Pancreas (tissue), 10 donors: ENCODE measurements around the gene POLK. TPM values are rescaled to one million over a fixed set of nuclear protein-coding genes. Genes with fewer than 3 reads are reported as not detected.
"Not testable (repeated sequence)": the region's sequence is repeated elsewhere in the genome, so short reads cannot be mapped to it uniquely, and the experiment has no call there.

ENCODE experiments used
- ATAC-seq, 4 donors: fragments of 200-7000 bp; cut with Tn5 transposase; one replicate each; pipeline versions ENCODE4 v1.8.0 to v1.9.1; 2020; ENCODE audit warnings: mild to moderate bottlenecking in 4 of 4, moderate library complexity in 4 of 4
- DNase-seq, 6 donors: peaks; one replicate each; pipeline ENCODE4 v3.0.0-alpha.2; 2020
- FAIRE-seq: peaks from 2 replicates; lab custom pipeline; 2012; peaks lifted over from hg19 to GRCh38; lab: Jason Lieb, UNC
- H3K27ac ChIP-seq, 4 donors: fragments of 200-600 bp; sonication (generic); 1 replicate in 3 of 4; 2 replicates in 1 of 4; pipeline versions ENCODE4 v1.5.0 to v1.8.0; 2020
- H3K27me3 ChIP-seq, 4 donors: fragments of 200-600 bp; one replicate each; pipeline ENCODE4 v1.8.0; 2021
- H3K36me3 ChIP-seq, 3 donors: fragments of 200-600 bp; sonication (generic) in 1 of 3; one replicate each; pipeline versions ENCODE4 v1.5.0 to v1.8.0; 2020 to 2021
- H3K4me1 ChIP-seq, 3 donors: fragments of 200-600 bp; one replicate each; pipeline ENCODE4 v1.8.0; 2021
- H3K4me3 ChIP-seq, 4 donors: fragments of 200-600 bp; sonication (generic) in 2 of 4; one replicate each; pipeline versions ENCODE4 v1.5.0 to v1.8.0; 2020 to 2021
- H3K9me3 ChIP-seq, 4 donors: fragments of 200-600 bp; one replicate each; pipeline ENCODE4 v1.8.0; 2021
- CTCF ChIP-seq, 4 donors: fragments of 200-600 bp; sonication (generic) in 3 of 4; IDR thresholded peaks; one replicate each; pipeline versions ENCODE4 v1.5.0 to v1.8.0; 2021; ENCODE audit warnings: antibody characterized with exemption in 4 of 4
- WGBS, 2 donors: extraction: QIAGEN DNeasy Blood & Tissue Kit; methylation state at CpG; one replicate each; pipeline ENCODE4 v1.1.7; 2013; 5-methylcytosine and 5-hydroxymethylcytosine counted together
- intact Hi-C, 3 donors: fragments of 100-400 bp; cut with DNase I; formaldehyde crosslinking; loops; one replicate each; pipeline versions ENCODE4 v1.11.1 to v1.14.2; 2022
- polyA plus RNA-seq, 2 donors: library from polyadenylated mRNA; stranded (reverse); fragments of 200-250 nt; gene quantifications; one replicate each; pipeline ENCODE4 v1.2.3, GENCODE V29; 2013
- total RNA-seq, 6 donors: library from RNA; stranded (reverse); fragmentation: NEBNext Ultra II Directional in 4 of 6; extraction: Animal tissue kit (Norgen Biotek cat#: 25700) in 4 of 6; gene quantifications; one replicate each; pipeline versions ENCODE4 v1.2.1 to v1.2.4, GENCODE V29; 2021 to 2023
- donor health status: healthy with polysubstance abuse.
- donor health status: DM: no; HTN: no; CAD: no; lungs with moderate emphysema.
- donor health status: DM: no; HTN: no; CAD: no.
- donor health status: control.
- donor health status: control.
- donor health status: Bipolar disorder and iron deficiency.
- donor health status: DM: yes; HTN: yes; CAD: no.
- donor health status: DM: no; HTN: no; CAD: no.
- donor health status: DM: no; HTN: no; CAD: no.
- donor health status: DM: yes; HTN: yes; CAD: no.

The POLK gene
- total and polyA plus RNA-seq, 8 donors: 3.9 to 18.5 (median 11.3) TPM

DNA sequence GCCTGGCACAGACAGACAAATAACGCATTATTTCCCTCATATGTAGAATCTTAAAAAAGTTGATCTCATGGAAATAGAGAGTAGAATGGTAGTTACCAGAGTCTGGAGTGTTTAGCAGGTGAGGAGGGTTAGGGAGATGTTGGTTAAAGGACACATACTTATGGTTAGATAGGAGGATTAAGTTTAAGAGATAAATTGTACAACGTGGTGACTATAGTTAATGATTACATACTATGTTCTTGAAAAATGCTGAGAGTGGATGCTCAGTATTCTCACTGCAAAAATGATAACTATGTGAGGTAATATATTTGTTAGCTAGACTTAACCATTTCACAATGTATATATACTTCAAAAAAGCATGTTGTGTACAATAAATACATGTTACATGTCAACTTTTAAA lies 38.2 kb upstream of the POLK start:
- Histone ChIP-seq H3K27ac (peak overlapping the region in 1 of 4 donors; percentile 39), H3K4me1 (peaks cover 0 to 11% (median 0%) of the 10 kb centered on the region in 3 donors), H3K4me3 (no peak overlapping the region), H3K27me3 (no peaks in the 10 kb centered on the region), H3K9me3 (no peaks in the 10 kb centered on the region), H3K36me3 (no peaks in the 10 kb centered on the region)
- intact Hi-C loops: no loop called here
- WGBS, 2 donors: 44 to 50% methylated on average over 2 of the region's 2 CpGs
- FAIRE-seq (no peak), DNase-seq (no peak), ATAC-seq (peak in 2 of 4 donors; percentile 37 to 50)
- TF ChIP-seq CTCF (IDR thresholded peaks at IDR 0.05): no peak

DNA sequence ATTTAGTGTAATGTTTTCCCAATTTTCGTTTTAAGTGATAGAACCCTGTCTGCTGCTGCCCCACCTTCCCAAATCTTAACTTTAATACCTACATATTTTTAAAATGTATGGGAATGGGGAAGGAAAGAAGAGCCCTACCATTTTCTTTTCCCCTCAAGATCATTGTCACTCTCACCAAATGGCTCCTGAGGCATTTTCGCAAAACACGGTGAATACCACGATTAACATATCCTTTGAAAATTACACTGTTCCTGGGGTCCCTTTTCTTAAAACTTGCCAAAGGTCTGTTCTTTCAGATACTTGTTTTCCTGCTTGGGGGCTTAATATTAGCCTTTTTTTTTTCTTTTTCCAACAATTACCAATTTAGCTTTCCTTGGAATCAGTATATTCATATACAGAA lies 36.3 kb upstream of the POLK start:
- no peak for FAIRE-seq
- no peak overlapping the region for H3K4me3 ChIP-seq
- H3K4me1 ChIP-seq: peaks cover 0 to 11% (median 0%) of the 10 kb centered on the region in 3 donors
- WGBS, 2 donors: 92 to 93% methylated on average over 4 of the region's 4 CpGs
- no peak for DNase-seq
- H3K27me3 ChIP-seq: no peaks in the 10 kb centered on the region
- H3K36me3 ChIP-seq: no peaks in the 10 kb centered on the region
- intact Hi-C loops: no loop called here
- no peak overlapping the region for H3K27ac ChIP-seq
- TF ChIP-seq CTCF (IDR thresholded peaks at IDR 0.05): no peak
- ATAC-seq: no peak
- no peaks in the 10 kb centered on the region for H3K9me3 ChIP-seq

DNA sequence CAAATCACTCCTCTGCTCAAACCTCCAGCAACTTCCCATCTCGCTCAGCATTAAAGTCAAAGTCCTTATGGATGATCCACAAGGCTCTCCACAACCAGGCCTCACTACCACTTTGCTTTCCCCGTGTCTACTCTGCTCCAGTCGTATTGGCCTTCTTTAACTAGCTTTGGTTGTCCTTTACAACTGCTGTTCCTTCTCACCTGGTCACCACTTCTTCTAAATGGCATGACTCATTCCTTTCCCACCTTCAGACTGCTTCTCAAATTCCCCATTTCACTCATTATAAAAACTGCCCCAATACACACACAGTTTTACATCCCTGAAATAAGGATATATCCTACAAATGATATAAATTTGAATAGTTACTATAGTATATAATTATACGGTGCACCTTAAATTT lies 30.7 kb upstream of the POLK start:
- Histone ChIP-seq H3K9me3 (no peaks in the 10 kb centered on the region), H3K36me3 (no peaks in the 10 kb centered on the region), H3K27me3 (no peaks in the 10 kb centered on the region), H3K4me3 (no peak overlapping the region), H3K27ac (no peak overlapping the region), H3K4me1 (no peaks in the 10 kb centered on the region)
- WGBS, 2 donors: 93 to 97% methylated on average over 4 of the region's 4 CpGs
- intact Hi-C loops: no loop called here
- FAIRE-seq (no peak), DNase-seq (no peak), ATAC-seq (no peak)
- no peak for TF ChIP-seq CTCF (IDR thresholded peaks at IDR 0.05)

DNA sequence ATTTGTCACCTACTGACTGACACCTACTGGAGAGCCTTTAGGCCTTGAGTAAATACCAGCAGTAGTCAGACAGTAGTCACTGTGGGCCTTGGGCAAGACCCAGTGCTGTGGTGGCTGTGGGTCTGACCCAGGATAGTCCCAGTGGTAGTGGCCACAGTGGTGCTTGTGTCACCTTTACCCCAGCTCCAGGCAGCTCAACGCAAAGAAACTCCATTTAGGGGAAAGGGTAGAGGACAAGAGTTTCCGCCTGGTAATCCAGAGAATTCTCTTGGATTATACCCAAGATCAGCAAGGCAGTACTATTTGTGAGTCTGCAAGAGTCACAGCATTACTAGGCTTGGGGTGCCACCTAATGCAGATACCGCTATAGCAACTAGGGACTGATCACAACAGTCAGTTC lies 29.2 kb upstream of the POLK start:
- Histone ChIP-seq H3K27me3 (no peaks in the 10 kb centered on the region), H3K4me1 (no peaks in the 10 kb centered on the region), H3K4me3 (no peak overlapping the region), H3K9me3 (no peaks in the 10 kb centered on the region), H3K27ac (no peak overlapping the region), H3K36me3 (no peaks in the 10 kb centered on the region)
- intact Hi-C loops: no loop called here
- no peak for TF ChIP-seq CTCF (IDR thresholded peaks at IDR 0.05)
- ATAC-seq: no peak
- no peak for DNase-seq
- WGBS, 2 donors: 95 to 98% methylated on average over 3 of the region's 3 CpGs
- no peak for FAIRE-seq

DNA sequence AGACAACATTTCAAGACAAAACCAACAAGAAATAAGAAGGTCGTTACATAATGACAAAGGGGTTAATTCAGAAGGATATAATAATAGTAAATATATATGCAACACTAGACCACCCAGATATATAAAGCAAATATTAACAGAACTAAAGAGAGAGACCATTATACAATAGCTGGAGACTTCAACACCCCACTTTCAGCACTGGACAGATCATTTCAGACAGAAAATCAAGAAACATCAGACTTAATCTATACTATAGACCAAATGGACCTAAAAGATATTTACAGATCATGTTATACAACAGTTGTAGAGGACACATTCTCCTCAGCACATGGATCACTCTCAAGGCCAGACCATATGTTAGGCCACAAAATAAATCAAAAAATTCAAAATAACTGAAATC lies 27.1 kb upstream of the POLK start:
- no peak for FAIRE-seq

DNA sequence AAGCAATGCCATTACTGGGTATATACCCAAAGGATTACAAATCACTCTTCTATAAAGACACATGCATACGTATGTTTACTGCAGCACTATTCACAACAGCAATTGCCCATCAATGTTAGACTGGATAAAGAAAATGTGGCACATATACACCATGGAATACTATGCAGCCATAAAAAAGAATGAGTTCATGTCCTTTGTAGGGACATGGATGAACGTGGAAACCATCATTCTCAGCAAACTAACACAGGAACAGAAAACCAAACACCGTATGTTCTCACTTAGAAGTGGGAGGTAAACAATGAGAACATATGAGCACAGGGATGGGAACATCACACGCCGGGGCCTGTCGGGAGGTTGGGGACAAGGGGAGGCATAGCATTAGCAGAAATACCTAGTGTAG lies 21.8 kb upstream of the POLK start:
- DNase-seq, intact Hi-C loops, H3K36me3 ChIP-seq, H3K27me3 ChIP-seq, H3K9me3 ChIP-seq, ATAC-seq, H3K27ac ChIP-seq, H3K4me1 ChIP-seq, H3K4me3 ChIP-seq, FAIRE-seq: not testable (repeated sequence)
- WGBS, 2 donors: 98% methylated on average over 6 of the region's 6 CpGs

More for the DNA sequence above, 27.1 kb upstream of the POLK start:
- no peaks in the 10 kb centered on the region for H3K27me3 ChIP-seq
- intact Hi-C loops: no loop called here
- H3K9me3 ChIP-seq: no peaks in the 10 kb centered on the region
- 90 to 100% methylated on average over 1 of the region's 1 CpG for WGBS, 2 donors
- DNase-seq (no peak), ATAC-seq (no peak)
- no peak overlapping the region for H3K4me3 ChIP-seq
- TF ChIP-seq CTCF (IDR thresholded peaks at IDR 0.05): no peak
- H3K27ac ChIP-seq: no peak overlapping the region
- no peaks in the 10 kb centered on the region for H3K4me1 ChIP-seq
- no peaks in the 10 kb centered on the region for H3K36me3 ChIP-seq
